Smooth muscle cell (in vitro differentiated cells): ENCODE data around the gene ST6GALNAC4. TPM values are rescaled to one million over a fixed set of nuclear protein-coding genes. Genes with fewer than 3 reads are reported as not detected.

Experiments
- DNase-seq: peaks from one replicate; lab custom pipeline; 2025; ENCODE audit not compliant: unreplicated experiment; lab: John Stamatoyannopoulos, UW
- H2AFZ ChIP-seq: fragments of 200-600 bp; sonication (generic); 2 replicates; pipeline ENCODE4 v1.6.0; 2016; ENCODE audit warnings: antibody characterized with exemption, low read depth, mild to moderate bottlenecking
- H3F3A ChIP-seq: fragments of 200-600 bp; sonication (generic); 2 replicates; pipeline ENCODE4 v1.6.0; 2017; ENCODE audit warnings: antibody characterized with exemption, low read depth
- H3K27ac ChIP-seq: fragments of 200-600 bp; sonication (generic); 2 replicates; pipeline ENCODE4 v1.5.1; 2016; ENCODE audit warnings: low read depth, mild to moderate bottlenecking
- H3K27me3 ChIP-seq: fragments of 200-600 bp; sonication (generic); 2 replicates; pipeline ENCODE4 v1.6.1; 2016; ENCODE audit warnings: low read depth, mild to moderate bottlenecking
- H3K36me3 ChIP-seq: fragments of 200-600 bp; sonication (generic); 2 replicates; pipeline ENCODE4 v1.5.1; 2016; ENCODE audit warnings: low read depth
- H3K4me1 ChIP-seq: fragments of 200-600 bp; sonication (generic); 2 replicates; pipeline ENCODE4 v1.5.1; 2016; ENCODE audit warnings: low read depth
- H3K4me2 ChIP-seq: fragments of 200-600 bp; sonication (generic); 2 replicates; pipeline ENCODE4 v1.6.0; 2016; ENCODE audit warnings: mild to moderate bottlenecking
- H3K4me3 ChIP-seq: fragments of 200-600 bp; sonication (generic); 2 replicates; pipeline ENCODE4 v1.5.1; 2016; ENCODE audit warnings: mild to moderate bottlenecking
- H3K79me2 ChIP-seq: fragments of 200-600 bp; sonication (generic); 2 replicates; pipeline ENCODE4 v1.6.0; 2016; ENCODE audit warnings: low read depth, mild to moderate bottlenecking
- H3K9ac ChIP-seq: fragments of 200-600 bp; sonication (generic); 2 replicates; pipeline ENCODE4 v1.6.0; 2016; ENCODE audit warnings: low read depth
- H3K9me3 ChIP-seq: fragments of 200-600 bp; sonication (generic); replicated peaks from 2 replicates; pipeline ENCODE4 v1.5.1; 2016; ENCODE audit warnings: low read depth
- H4K20me1 ChIP-seq: fragments of 200-600 bp; sonication (generic); 2 replicates; pipeline ENCODE4 v1.6.0; 2016; ENCODE audit warnings: low read depth
- WGBS: methylation state at CpG from one replicate; pipeline ENCODE4 v1.1.7; 2016; ENCODE audit warnings: low lambda C conversion rate; 5-methylcytosine and 5-hydroxymethylcytosine counted together
- polyA plus RNA-seq: library from polyadenylated mRNA; unstranded; fragments of >200 nt; fragmentation: Nextera tagmentation; extraction: Ambion mirVana; gene quantifications from 2 replicates; pipeline ENCODE4 v1.2.1, GENCODE V29; 2016
- total RNA-seq: library from RNA; depleted of rRNA; stranded (reverse); fragments of >200 nt; gene quantifications from 2 replicates; pipeline ENCODE4 v1.2.3, GENCODE V29; 2014
- TF ChIP-seq, protein P1 (sequence below): fragments of 200-600 bp; sonication (generic); IDR thresholded peaks from 2 replicates; pipeline ENCODE4 v1.5.1; 2017; ENCODE audit warnings: borderline replicate concordance, mild to moderate bottlenecking, antibody characterized with exemption; ENCODE audit not compliant: insufficient read depth, poor library complexity, severe bottlenecking

ST6GALNAC4 gene
- total and polyA plus RNA-seq, 2 experiments from 2014 or later = 12.1 to 22.5 TPM

DNA sequence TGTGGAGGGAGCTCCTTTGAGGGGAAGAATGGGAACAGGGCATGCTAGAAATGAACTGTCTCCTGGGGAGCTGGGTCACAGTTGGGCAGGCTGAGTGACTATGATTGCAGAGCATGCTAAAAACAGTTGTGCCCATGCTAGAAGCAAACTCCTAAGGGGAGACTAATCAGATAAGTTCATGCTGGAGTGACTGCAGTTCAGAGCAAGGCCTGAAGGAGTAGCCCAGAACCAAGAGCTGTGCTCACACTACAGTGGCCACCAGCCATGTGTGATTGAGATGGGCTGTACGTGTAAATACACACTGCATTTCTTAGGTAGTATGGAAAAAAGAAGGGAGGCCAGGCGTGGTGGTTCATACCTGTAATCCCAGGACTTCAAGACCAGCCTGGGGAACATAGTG lies 29.0 kb downstream of the ST6GALNAC4 start:
- Histone ChIP-seq H3K4me1 (no peaks in the 10 kb centered on the region), H3K27me3 (no peaks in the 10 kb centered on the region), H3K4me2 (no peak overlapping the region), H3K9me3 (no peaks in the 10 kb centered on the region), H3K79me2 (no peaks in the 10 kb centered on the region), H2AFZ (no peak overlapping the region), H4K20me1 (peaks cover 16% of the 10 kb centered on the region), H3K9ac (no peak overlapping the region), H3K36me3 (no peaks in the 10 kb centered on the region), H3F3A (no peaks in the 10 kb centered on the region), H3K27ac (no peak overlapping the region), H3K4me3 (no peak overlapping the region)
- 92% methylated on average over 2 of the region's 2 CpGs for WGBS
- TF ChIP-seq, protein P1, sequence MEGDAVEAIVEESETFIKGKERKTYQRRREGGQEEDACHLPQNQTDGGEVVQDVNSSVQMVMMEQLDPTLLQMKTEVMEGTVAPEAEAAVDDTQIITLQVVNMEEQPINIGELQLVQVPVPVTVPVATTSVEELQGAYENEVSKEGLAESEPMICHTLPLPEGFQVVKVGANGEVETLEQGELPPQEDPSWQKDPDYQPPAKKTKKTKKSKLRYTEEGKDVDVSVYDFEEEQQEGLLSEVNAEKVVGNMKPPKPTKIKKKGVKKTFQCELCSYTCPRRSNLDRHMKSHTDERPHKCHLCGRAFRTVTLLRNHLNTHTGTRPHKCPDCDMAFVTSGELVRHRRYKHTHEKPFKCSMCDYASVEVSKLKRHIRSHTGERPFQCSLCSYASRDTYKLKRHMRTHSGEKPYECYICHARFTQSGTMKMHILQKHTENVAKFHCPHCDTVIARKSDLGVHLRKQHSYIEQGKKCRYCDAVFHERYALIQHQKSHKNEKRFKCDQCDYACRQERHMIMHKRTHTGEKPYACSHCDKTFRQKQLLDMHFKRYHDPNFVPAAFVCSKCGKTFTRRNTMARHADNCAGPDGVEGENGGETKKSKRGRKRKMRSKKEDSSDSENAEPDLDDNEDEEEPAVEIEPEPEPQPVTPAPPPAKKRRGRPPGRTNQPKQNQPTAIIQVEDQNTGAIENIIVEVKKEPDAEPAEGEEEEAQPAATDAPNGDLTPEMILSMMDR = no peak
- no peak for DNase-seq

DNA sequence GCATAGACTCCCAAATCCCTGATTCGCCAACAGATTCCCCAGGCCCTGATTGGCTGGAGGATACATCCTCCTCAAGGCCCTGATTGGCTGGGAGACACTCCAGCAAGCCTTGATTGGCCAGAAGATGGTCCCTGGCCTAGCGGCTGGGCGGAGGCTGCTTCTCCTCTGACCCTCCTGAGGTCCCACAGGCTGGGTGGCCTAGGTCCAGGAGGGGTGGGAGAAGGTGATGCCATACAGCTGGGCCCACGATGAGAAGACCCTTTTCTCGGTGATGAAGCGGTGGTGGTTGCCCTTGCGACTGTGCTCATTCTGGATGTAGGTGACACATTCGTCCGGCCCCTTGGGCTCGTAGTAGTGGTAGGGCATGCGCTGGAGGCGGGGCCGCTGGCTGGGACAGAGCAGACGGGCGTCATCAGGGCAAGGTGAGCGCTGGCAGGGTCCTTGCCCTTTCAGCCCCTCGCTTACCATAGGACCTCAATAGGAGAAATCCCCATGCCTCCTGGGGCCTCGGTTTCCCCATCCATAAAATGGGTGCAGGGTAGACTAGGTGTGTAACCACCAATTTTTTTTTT lies 30.4 kb downstream of the ST6GALNAC4 start:
- no peak overlapping the region for H3K4me2 ChIP-seq
- no peaks in the 10 kb centered on the region for H3F3A ChIP-seq
- DNase-seq = no peak
- H3K27me3 ChIP-seq = no peaks in the 10 kb centered on the region
- H3K79me2 ChIP-seq = no peaks in the 10 kb centered on the region
- no peak overlapping the region for H3K4me3 ChIP-seq
- TF ChIP-seq, protein P1 = no peak
- no peaks in the 10 kb centered on the region for H3K9me3 ChIP-seq
- no peaks in the 10 kb centered on the region for H3K4me1 ChIP-seq
- no peaks in the 10 kb centered on the region for H3K36me3 ChIP-seq
- H4K20me1 ChIP-seq = peaks cover 16% of the 10 kb centered on the region
- H3K27ac ChIP-seq = no peak overlapping the region
- H3K9ac ChIP-seq = no peak overlapping the region
- WGBS = 96% methylated on average over 18 of the region's 18 CpGs
- H2AFZ ChIP-seq = no peak overlapping the region

DNA sequence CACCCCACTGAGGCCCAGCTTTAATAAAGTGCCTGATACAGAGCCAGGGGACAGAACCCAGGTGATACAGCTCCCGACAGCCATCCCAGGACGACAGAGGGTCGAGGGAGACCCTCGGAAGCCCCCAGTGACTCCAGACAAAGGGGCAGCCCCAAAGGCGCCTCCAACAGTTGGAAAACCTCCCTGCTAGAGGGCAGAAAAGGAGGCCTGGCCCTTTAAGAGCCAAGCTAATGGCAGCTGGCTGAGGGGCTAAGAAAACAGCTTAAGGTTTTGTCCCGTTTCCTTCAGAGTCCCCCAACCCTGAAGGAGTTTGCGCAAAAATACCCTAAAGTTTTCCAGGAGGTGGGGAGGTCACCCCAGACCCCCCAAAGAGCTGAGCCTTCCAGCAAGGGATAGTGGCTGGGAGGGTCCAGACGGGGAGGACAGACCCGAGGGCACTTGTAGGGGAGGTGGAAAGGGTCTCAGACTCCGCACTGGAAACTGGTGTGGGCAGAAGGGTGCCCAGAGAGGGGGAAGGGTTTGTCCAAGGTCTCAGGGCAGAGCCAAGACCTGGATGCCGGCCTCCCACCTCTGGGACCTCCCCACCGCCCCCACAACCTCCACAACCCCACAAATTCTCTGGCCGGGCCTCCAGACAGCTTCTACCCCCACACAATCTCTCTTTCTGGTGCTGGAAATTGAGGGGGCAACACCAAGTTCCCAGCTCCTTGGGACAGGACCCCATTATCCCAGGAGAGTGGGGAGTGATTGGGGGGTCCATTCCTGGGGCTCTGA lies 31.1 kb downstream of the ST6GALNAC4 start:
- no peak overlapping the region for H3K9ac ChIP-seq
- no peaks in the 10 kb centered on the region for H3K4me1 ChIP-seq
- H3K79me2 ChIP-seq = no peaks in the 10 kb centered on the region
- DNase-seq = no peak
- no peak overlapping the region for H3K27ac ChIP-seq
- WGBS = 85% methylated on average over 12 of the region's 13 CpGs
- no peak overlapping the region for H2AFZ ChIP-seq
- H3F3A ChIP-seq = no peaks in the 10 kb centered on the region
- H3K27me3 ChIP-seq = no peaks in the 10 kb centered on the region
- H3K4me3 ChIP-seq = no peak overlapping the region
- H4K20me1 ChIP-seq = peaks cover 9% of the 10 kb centered on the region
- H3K36me3 ChIP-seq = no peaks in the 10 kb centered on the region
- H3K9me3 ChIP-seq = no peaks in the 10 kb centered on the region
- TF ChIP-seq, protein P1 = no peak
- H3K4me2 ChIP-seq = no peak overlapping the region
